SU-DHL-6 (cell line): ENCODE data around the gene EXT2.

Experiments used
- CTCF ChIP-seq: fragments of 200-600 bp; sonication (generic); IDR thresholded peaks from one replicate; pipeline ENCODE4 v1.5.1; 2017; ENCODE audit warnings: antibody characterized with exemption, mild to moderate bottlenecking, low read length, moderate library complexity; ENCODE audit not compliant: insufficient read depth, poor library complexity, severe bottlenecking
- EZH2phosphoT487 ChIP-seq: fragments of 200-600 bp; sonication (generic), shearing (Covaris generic); conservative IDR thresholded peaks from 2 replicates; pipeline ENCODE4 v1.6.1; 2018; ENCODE audit warnings: mild to moderate bottlenecking, antibody characterized with exemption, low read length, moderate library complexity, mixed read lengths

- TF ChIP-seq CTCF, result no peak
- no peak for TF ChIP-seq EZH2phosphoT487
These were observed 185.7 kb downstream of the EXT2 start for GRCh38 chr11:44281151-44281550.
